Upper lobe of left lung (tissue), 4 donors: ENCODE measurements around the gene EXD3.

Source experiments
- CTCF ChIP-seq, 6 experiments: fragments of 450-650 bp in 4 of 6; fragments of 200-600 bp in 2 of 6; sonication (generic) in 2 of 6; IDR thresholded peaks; one replicate each; pipeline ENCODE4 v1.5.1; 2016 to 2019; ENCODE audit warnings: antibody characterized with exemption in 6 of 6
- EP300 ChIP-seq, 4 donors: sonication (generic); formaldehyde crosslinking; IDR thresholded peaks; one replicate each; pipeline ENCODE4 v1.5.1; 2017; ENCODE audit warnings: antibody characterized with exemption in 4 of 4, control low read depth in 2 of 4
- POLR2A ChIP-seq, 4 donors: fragments of 450-650 bp; IDR thresholded peaks; one replicate each; pipeline ENCODE4 v1.5.1; 2016 to 2017; ENCODE audit warnings: antibody characterized with exemption in 4 of 4, mild to moderate bottlenecking in 2 of 4

GRCh38 chr9:137428311-137428630 is 5.3 kb upstream of the EXD3 start:
- no peak for TF ChIP-seq CTCF (IDR thresholded peaks at IDR 0.05)
- TF ChIP-seq POLR2A (IDR thresholded peaks at IDR 0.05), result no peak
- no peak for TF ChIP-seq EP300 (IDR thresholded peaks at IDR 0.05)
